Esophagus squamous epithelium (tissue), 5 donors: ENCODE results near the gene VAV3. TPM values are rescaled to one million over a fixed set of nuclear protein-coding genes. Genes with fewer than 3 reads are reported as not detected.

ENCODE experiments used
- DNase-seq: peaks from one replicate; lab custom pipeline; 2025; lab: John Stamatoyannopoulos, UW
- H3K27ac ChIP-seq, 4 donors: fragments of 200-600 bp; sonication (generic); one replicate each; pipeline ENCODE4 v1.5.1; 2016 to 2019; ENCODE audit warnings: mild to moderate bottlenecking in 1 of 4
- H3K27me3 ChIP-seq, 4 donors: fragments of 200-600 bp; sonication (generic); 1 replicate in 3 of 4; 2 replicates in 1 of 4; pipeline versions ENCODE4 v1.5.1 to v1.6.0; 2017 to 2021; ENCODE audit warnings: antibody characterized with exemption in 1 of 4
- H3K36me3 ChIP-seq, 3 donors: fragments of 200-600 bp; sonication (generic); one replicate each; pipeline ENCODE4 v1.5.1; 2016 to 2019
- H3K4me1 ChIP-seq, 3 donors: fragments of 200-600 bp; sonication (generic); one replicate each; pipeline ENCODE4 v1.5.1; 2017 to 2019
- H3K4me3 ChIP-seq, 4 donors: fragments of 200-600 bp; sonication (generic); 1 replicate in 3 of 4; 2 replicates in 1 of 4; pipeline ENCODE4 v1.5.1; 2016 to 2019; ENCODE audit warnings: mild to moderate bottlenecking in 2 of 4, moderate library complexity in 1 of 4
- H3K9me3 ChIP-seq, 3 donors: fragments of 200-600 bp; sonication (generic); one replicate each; pipeline ENCODE4 v1.5.1; 2016 to 2019
- POLR2A ChIP-seq, 4 donors: fragments of 450-650 bp; IDR thresholded peaks; one replicate each; pipeline ENCODE4 v1.6.1; 2017; ENCODE audit warnings: antibody characterized with exemption in 4 of 4, mild to moderate bottlenecking in 4 of 4, moderate library complexity in 3 of 4
- WGBS, 2 donors: methylation state at CpG; one replicate each; pipeline ENCODE4 v1.1.5; 2018; 5-methylcytosine and 5-hydroxymethylcytosine counted together
- intact Hi-C: fragments of 100-400 bp; cut with DNase I; formaldehyde crosslinking; loops from one replicate; pipeline ENCODE4 v1.15.0; 2022
- total RNA-seq, 4 donors: library from RNA; depleted of rRNA; stranded (reverse); fragments of >200 nt; gene quantifications; one replicate each; pipeline ENCODE4 v1.1.0, GENCODE V29; 2016
- TF ChIP-seq, protein P1 (sequence below), 6 experiments: fragments of 450-650 bp in 4 of 6; fragments of 200-600 bp in 2 of 6; sonication (generic) in 2 of 6; IDR thresholded peaks; one replicate each; pipeline ENCODE4 v1.5.1; 2016 to 2019; ENCODE audit warnings: antibody characterized with exemption in 6 of 6, mild to moderate bottlenecking in 4 of 6, moderate library complexity in 4 of 6
- donor health status: DM: yes; HTN: yes; CAD: no.

Gene VAV3
- total RNA-seq, 4 donors from 2014 or later, result 43.4 to 126 (median 76.9) TPM

DNA sequence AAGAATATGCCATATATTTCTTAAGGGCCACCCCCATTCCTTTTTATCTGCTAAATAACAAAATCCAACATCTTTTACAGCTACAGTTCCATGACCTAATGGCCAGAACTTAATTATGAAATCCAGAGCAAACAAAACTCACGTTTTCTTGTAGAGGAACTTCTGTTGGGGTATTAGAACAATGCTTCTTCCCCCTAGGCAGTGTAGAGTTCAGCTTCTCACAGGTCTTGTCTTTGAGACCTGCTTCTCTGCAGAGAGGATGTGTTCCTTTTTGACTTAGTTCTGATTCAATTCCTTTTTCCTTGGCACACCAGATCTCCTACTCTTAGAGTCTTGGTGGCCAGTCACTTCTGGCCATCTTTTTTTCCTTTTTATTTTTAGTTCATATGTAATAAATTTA, 22.2 kb downstream of the VAV3 start:
- intact Hi-C loops, result no loop called here
- no peak for DNase-seq
- WGBS, 2 donors, result 43 to 61% methylated on average over 1 of the region's 1 CpG
- Histone ChIP-seq H3K27ac (no peak overlapping the region), H3K4me1 (no peaks in the 10 kb centered on the region), H3K27me3 (no peaks in the 10 kb centered on the region), H3K4me3 (no peak overlapping the region), H3K36me3 (no peaks in the 10 kb centered on the region), H3K9me3 (no peaks in the 10 kb centered on the region)
- TF ChIP-seq, protein P1, sequence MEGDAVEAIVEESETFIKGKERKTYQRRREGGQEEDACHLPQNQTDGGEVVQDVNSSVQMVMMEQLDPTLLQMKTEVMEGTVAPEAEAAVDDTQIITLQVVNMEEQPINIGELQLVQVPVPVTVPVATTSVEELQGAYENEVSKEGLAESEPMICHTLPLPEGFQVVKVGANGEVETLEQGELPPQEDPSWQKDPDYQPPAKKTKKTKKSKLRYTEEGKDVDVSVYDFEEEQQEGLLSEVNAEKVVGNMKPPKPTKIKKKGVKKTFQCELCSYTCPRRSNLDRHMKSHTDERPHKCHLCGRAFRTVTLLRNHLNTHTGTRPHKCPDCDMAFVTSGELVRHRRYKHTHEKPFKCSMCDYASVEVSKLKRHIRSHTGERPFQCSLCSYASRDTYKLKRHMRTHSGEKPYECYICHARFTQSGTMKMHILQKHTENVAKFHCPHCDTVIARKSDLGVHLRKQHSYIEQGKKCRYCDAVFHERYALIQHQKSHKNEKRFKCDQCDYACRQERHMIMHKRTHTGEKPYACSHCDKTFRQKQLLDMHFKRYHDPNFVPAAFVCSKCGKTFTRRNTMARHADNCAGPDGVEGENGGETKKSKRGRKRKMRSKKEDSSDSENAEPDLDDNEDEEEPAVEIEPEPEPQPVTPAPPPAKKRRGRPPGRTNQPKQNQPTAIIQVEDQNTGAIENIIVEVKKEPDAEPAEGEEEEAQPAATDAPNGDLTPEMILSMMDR (IDR thresholded peaks at IDR 0.05), result no peak
- no peak for TF ChIP-seq POLR2A (IDR thresholded peaks at IDR 0.05)

DNA sequence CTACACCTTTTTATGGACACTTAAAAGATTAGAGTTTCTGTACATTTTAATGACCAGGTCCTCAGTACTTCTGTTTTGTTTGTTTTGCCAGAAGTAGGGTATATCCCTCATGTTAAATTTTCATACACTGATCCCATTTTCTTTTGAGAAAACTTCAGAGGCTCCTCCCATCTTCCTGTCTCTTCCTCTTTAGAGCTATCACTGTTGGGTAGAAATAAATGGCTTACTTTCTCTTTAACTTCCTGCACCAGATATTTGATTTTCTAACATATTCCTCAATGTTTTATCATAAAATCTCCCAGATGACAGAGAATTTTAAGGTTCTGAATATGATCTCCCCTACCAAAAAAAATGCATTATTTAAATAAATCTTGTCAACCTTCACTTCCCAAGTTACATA, 23.4 kb downstream of the VAV3 start:
- intact Hi-C loops, result no loop called here
- Histone ChIP-seq H3K27ac (peak overlapping the region in 1 of 4 donors; percentile 27), H3K27me3 (no peaks in the 10 kb centered on the region), H3K36me3 (no peaks in the 10 kb centered on the region), H3K4me3 (no peak overlapping the region), H3K9me3 (no peaks in the 10 kb centered on the region), H3K4me1 (peaks cover 7 to 11% (median 8%) of the 10 kb centered on the region in 3 donors)
- no peak for DNase-seq
- no peak for TF ChIP-seq POLR2A (IDR thresholded peaks at IDR 0.05)
- TF ChIP-seq, protein P1 (IDR thresholded peaks at IDR 0.05), result no peak

DNA sequence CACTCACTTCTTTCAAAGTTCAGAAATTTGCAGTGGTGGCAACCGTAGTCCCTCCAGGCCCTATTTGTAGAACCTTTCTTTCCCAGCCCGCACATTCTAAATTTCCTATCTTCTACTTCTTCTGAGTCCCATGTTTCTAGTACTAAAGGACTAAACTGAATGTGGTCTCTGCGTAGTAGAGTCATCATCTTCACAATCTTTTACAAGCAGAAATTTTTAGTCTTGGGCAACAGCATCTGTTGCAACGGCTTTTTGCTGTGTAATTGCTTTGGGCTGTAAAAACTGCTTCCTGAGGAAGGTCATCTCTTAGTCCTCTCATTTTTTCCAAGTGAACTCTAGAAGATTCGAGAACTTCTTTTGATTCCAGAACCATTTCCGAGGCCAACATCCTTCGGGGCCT, 23.9 kb downstream of the VAV3 start:
- H3K9me3 ChIP-seq, result no peaks in the 10 kb centered on the region
- H3K36me3 ChIP-seq, result no peaks in the 10 kb centered on the region
- TF ChIP-seq, protein P1 (IDR thresholded peaks at IDR 0.05), result no peak
- no peak for TF ChIP-seq POLR2A (IDR thresholded peaks at IDR 0.05)
- H3K27me3 ChIP-seq, result no peaks in the 10 kb centered on the region
- intact Hi-C loops, result no loop called here
- H3K4me3 ChIP-seq, result no peak overlapping the region
- peak overlapping the region in 1 of 4 donors; percentile 27 for H3K27ac ChIP-seq
- no peak for DNase-seq
- 76 to 80% methylated on average over 7 of the region's 7 CpGs for WGBS, 2 donors
- H3K4me1 ChIP-seq, result peaks cover 11 to 13% (median 12%) of the 10 kb centered on the region in 3 donors

DNA sequence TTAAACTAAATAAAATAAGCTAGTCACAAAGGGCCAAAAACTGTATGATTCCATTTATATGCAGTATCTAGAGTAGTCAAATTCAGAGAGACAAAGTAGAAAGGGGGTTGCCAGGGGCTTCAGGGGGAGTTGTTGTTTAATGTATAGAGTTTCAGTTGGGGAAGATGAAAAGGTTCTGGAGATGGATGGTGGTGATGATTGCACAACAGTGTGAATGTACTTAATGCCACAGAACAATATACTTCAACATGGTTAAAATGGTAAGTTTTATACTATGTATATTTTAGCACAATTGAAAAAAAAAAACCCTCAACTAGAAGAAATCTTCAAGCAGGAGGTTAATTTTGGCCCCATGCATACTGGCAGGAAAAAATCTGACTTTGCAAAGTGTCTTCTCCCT, 24.3 kb downstream of the VAV3 start:
- H3K27ac ChIP-seq, result peak overlapping the region in 1 of 4 donors; percentile 27
- peaks cover 12 to 17% (median 15%) of the 10 kb centered on the region in 3 donors for H3K4me1 ChIP-seq
- no peak overlapping the region for H3K4me3 ChIP-seq
- intact Hi-C loops, result no loop called here
- H3K36me3 ChIP-seq, result no peaks in the 10 kb centered on the region
- no peak for DNase-seq
- H3K9me3 ChIP-seq, result no peaks in the 10 kb centered on the region
- H3K27me3 ChIP-seq, result no peaks in the 10 kb centered on the region
- TF ChIP-seq, protein P1 (IDR thresholded peaks at IDR 0.05), result no peak

- H3K9me3 ChIP-seq, result no peaks in the 10 kb centered on the region
- H3K27me3 ChIP-seq, result no peaks in the 10 kb centered on the region
- TF ChIP-seq, protein P1 (IDR thresholded peaks at IDR 0.05), result no peak
- no peak for TF ChIP-seq POLR2A (IDR thresholded peaks at IDR 0.05)
- intact Hi-C loops, result no loop called here
- no peak for DNase-seq
- no peak overlapping the region for H3K27ac ChIP-seq
- no peaks in the 10 kb centered on the region for H3K36me3 ChIP-seq
- no peak overlapping the region for H3K4me3 ChIP-seq
- 64 to 75% methylated on average over 5 of the region's 5 CpGs for WGBS, 2 donors
- peaks cover 12 to 23% (median 17%) of the 10 kb centered on the region in 3 donors for H3K4me1 ChIP-seq
Observed at GRCh38 chr1:107940017-107940577, 24.9 kb downstream of the VAV3 start.
